GM12875 (cell line): Measurements from ENCODE around the gene PDCD6IP.
"Not testable (repeated sequence)": the region's sequence is repeated elsewhere in the genome, so short reads cannot be mapped to it uniquely, and the experiment has no call there.

ENCODE experiments used
- H3K4me3 ChIP-seq: one replicate; pipeline ENCODE4 v1.5.1; 2011; ENCODE audit warnings: low read depth, low read length, control low read depth
- CTCF ChIP-seq: IDR thresholded peaks from 2 replicates; pipeline ENCODE4 v1.5.1; 2011; ENCODE audit warnings: low read depth, mild to moderate bottlenecking, control low read depth, inconsistent platforms, low read length, moderate library complexity, borderline replicate concordance; ENCODE audit not compliant: insufficient read depth

The PDCD6IP gene

GRCh38 chr3:33768578-33769330, 29.7 kb upstream of the PDCD6IP start:
- no peak overlapping the region for H3K4me3 ChIP-seq
- TF ChIP-seq CTCF, result no peak

- H3K4me3 ChIP-seq, result no peak overlapping the region
- no peak for TF ChIP-seq CTCF
Measured at GRCh38 chr3:33773637-33774036, 24.8 kb upstream of the PDCD6IP start.

- no peak overlapping the region for H3K4me3 ChIP-seq
- no peak for TF ChIP-seq CTCF
Measured at GRCh38 chr3:33775363-33775762, 23.1 kb upstream of the PDCD6IP start.

GRCh38 chr3:33777996-33778395, 20.4 kb upstream of the PDCD6IP start:
- no peak overlapping the region for H3K4me3 ChIP-seq
- no peak for TF ChIP-seq CTCF

- H3K4me3 ChIP-seq, result no peak overlapping the region
- no peak for TF ChIP-seq CTCF
Measured at GRCh38 chr3:33779751-33780150, 18.7 kb upstream of the PDCD6IP start.

- not testable (repeated sequence) for H3K4me3 ChIP-seq
Measured at GRCh38 chr3:33781413-33781812, 17.0 kb upstream of the PDCD6IP start.

GRCh38 chr3:33786565-33787327, 11.7 kb upstream of the PDCD6IP start:
- TF ChIP-seq CTCF, result no peak
- H3K4me3 ChIP-seq, result no peak overlapping the region
